Left renal pelvis (tissue), 4 donors: Measurements from ENCODE around the gene HUNK. TPM values are rescaled to one million over a fixed set of nuclear protein-coding genes. Genes with fewer than 3 reads are reported as not detected.
A peak's percentile ranks its signal among the peaks of the same experiment; 100 is the strongest.

Experiments used
- DNase-seq, 4 donors: peaks; one replicate each; pipeline ENCODE4 v3.0.0-alpha.2; 2013; ENCODE audit warnings: low read depth in 4 of 4, low spot score in 3 of 4
- polyA plus RNA-seq, 4 donors: library from polyadenylated mRNA; unstranded; fragments of 120-200 nt; gene quantifications; one replicate each; pipeline ENCODE4 v1.2.1, GENCODE V29; 2013; ENCODE audit not compliant: insufficient read length in 4 of 4

HUNK gene
- polyA plus RNA-seq, 4 donors: 12.9 to 20.3 (median 15.2) TPM

DNA sequence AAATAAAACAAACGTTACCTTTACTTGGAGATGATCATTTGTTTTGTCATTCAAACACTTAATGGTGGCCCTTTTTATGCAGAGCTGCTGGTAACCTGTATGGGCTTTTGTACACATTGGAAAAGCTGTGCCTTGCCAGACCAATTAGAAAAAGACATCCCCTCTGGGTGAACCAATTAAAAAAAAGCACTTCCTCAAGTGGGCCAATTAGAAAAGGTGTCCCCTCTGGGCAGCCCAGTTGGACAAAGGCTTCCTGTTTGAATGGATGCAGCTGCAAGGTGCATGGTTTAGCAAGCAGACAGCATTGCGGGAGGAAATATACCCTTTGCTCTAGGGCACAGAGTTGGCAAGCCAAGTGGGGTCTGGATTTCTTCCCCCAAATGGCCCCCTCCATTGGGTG, 21.6 kb downstream of the HUNK start:
- no peak for DNase-seq

DNA sequence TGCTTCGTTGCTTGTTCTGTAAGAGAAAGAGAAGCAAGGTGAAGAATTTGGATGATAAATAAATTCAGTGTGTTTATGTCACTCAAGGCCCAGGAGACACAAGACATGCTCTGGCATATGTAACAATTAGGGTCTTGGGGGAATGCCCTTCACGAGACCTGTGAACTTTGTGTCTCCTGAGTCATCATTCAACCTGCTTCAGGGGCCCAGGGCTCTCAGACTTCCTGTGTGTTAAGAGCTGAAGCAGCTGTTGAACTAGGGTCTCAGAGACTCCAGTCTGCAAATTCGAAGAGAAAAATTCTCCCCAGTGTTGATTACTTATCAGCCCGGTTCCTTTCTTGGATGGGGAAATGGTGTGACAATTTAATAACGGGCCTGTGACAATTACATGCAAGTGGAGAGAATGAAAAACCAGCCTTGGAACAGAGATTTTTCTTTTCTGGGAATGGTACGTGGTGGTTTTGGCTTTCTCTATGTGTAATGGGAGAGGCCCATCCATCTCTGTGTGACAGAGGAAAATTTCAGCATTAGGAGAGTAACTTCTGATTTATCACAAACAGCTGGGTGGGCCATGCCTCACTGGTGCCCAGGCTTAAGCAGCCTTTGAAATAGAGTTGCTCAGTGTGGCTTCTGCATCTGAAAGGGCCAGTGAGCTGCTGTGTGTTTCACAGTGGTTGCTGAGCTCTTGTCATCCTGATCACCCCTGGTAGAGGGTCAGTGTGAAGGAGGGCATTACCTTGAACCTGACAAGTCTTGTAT, 22.4 kb downstream of the HUNK start:
- no peak for DNase-seq

DNA sequence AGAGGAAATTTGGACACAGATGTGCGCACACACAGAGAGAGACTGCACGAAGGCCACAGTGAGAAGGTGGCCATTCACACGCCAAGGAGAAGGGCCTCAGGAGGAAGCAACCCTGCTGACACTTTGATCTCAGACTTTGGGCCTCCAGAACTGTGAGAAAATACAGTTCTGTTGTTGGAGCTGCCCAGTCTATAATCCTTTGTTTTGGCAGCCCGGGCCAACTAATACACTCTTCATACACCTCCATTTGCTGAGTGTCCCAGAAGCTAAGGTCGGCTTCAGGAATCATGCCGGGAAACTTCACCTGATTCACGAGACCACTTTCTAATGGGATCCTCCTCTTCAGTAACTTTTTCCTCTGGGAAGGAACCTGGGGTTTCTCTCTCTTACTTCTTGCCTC, 23.2 kb downstream of the HUNK start:
- DNase-seq: no peak

DNA sequence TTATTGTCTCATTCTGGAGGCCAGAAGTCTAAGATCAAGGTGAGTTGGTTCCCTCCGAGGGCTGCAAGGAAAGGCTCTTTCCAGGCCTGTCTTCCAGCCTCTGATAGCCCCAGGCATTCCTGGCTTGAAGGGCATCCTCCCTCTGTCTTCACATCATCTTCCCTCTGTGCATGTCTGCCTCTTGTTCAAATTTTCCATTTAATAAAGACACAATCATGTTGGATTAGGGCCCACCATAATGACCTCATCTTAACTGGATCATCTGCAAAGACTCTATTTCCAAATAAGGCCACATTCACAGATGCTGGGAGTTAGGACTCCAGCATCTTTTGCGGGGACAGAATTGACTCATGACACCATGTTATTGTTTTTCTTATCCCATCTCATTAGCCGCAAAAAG, 24.5 kb downstream of the HUNK start:
- no peak for DNase-seq

DNA sequence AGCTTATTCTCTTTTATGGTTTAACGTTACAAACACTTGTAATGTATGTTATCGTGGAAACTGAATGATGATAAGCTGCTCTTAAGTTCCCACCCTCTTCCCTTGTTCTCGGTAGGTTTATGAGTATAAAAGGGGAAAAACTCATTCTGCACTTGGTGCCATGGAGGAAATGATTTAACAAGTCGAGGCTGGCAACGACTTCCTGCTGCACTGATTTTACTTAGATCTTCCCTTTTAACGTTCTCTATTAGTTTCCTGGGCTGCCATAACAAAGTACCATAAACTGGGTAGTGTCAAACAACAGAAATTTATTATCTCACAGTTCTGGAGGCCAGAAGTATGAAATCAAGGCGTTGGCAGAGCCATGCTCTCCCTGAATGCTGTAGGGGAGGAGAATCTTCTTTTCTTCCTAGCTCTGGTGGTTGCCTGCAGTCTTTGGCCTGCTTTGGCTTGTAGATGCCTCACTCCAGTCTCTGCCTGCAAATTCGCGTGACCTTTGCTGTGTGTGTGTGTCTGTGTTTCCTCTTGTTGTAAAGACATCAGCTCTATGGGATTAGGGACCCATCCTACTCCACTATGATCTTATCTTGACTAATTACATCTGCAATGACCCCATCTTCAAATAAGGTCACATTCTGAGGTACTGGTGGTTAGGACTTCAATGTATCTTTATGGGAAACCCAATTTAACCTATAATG, 26.3 kb downstream of the HUNK start:
- DNase-seq: no peak

DNA sequence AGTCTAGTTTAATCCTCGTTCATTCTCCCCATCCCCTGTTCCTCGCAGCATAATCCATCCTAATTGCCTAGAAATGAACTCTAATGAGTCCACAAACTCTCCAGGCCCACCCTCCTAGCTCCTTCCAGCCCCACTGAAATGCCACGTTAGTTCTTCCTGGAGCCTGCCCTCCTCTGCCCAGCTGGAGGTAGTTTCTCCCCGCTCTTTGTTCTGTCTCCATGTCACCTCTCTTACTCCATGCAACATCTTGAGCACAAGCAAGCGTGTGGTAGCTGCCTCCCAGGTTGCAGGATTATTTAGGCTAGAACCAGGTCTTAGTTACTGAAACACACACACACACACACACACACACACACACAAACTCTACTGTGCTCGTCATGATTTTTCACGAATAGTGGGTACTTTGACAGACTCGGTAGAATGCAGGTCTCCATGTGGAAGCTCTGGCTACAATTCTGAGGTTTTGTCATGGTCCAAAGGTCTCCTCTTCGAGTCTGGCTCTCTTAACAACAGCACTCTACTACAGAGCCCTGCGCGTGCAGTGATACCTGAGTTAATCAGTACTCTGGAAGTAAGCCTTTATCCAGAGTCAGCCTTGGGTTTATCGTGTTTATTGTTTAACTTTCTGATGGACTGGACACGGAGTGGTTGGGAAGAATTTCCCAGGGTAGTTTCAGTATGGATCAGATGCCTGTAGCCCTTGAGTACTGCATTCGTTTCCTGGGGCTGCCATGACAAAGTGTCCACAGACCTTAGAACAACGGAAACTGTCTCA, 27.5 kb downstream of the HUNK start:
- peak in 1 of 4 donors; percentile 66 for DNase-seq

DNA sequence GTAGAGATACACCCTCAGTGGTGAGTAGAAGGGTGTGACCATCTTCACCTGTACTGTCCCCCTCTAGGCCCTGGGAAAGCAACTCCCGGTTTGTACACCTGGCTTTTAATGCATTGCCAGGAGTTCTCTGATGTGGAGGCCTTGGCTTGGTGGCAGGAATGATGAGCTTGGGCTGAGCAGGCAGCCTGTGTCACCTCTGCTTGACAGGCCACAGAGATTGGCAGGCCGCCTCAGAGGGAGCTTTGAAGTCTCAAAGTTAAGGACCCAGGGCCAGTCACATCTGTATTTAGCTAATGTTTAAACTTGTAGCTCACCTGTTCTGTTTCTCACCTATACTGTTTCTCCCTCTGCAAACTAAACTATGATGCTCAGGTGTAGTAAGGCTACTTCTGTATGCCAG, 28.5 kb downstream of the HUNK start:
- no peak for DNase-seq

DNA sequence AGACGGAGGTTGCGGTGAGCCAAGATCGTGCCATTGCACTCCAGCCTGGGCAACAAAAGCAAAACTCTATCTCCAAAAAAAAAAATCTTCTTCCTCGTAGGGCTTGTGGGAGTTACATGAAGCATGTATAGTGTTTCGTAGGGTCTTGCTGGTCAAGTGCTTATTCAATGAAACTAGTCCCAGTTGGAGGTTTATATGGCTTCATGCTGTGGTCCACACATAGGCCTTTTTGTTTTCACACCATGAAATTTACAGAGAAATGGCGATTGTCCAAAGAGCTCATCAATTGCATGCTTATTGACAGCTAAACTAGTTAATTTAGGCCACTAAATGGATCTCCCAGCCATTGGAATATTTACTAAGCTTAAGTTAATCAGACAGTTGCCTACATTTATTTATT, 29.6 kb downstream of the HUNK start:
- no peak for DNase-seq

DNA sequence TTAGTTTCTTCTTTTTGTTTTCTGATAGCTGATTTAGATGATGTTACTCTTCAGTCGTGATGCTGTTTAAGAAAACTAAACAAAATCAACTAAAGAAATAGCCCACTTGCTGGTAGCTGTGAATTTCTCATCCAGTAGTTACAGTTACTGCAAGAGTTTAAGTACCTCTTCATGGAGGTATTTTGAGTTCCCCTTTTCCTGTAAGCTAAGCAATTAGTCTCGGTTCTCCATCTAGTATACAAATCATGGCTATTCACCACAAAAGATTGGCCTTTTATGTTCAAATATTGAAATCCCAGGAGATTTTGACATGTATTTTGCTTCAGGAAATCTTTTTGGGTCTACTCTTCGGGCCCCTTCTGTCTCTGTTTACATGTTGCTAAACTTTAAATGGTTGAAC, 31.1 kb downstream of the HUNK start:
- no peak for DNase-seq

DNA sequence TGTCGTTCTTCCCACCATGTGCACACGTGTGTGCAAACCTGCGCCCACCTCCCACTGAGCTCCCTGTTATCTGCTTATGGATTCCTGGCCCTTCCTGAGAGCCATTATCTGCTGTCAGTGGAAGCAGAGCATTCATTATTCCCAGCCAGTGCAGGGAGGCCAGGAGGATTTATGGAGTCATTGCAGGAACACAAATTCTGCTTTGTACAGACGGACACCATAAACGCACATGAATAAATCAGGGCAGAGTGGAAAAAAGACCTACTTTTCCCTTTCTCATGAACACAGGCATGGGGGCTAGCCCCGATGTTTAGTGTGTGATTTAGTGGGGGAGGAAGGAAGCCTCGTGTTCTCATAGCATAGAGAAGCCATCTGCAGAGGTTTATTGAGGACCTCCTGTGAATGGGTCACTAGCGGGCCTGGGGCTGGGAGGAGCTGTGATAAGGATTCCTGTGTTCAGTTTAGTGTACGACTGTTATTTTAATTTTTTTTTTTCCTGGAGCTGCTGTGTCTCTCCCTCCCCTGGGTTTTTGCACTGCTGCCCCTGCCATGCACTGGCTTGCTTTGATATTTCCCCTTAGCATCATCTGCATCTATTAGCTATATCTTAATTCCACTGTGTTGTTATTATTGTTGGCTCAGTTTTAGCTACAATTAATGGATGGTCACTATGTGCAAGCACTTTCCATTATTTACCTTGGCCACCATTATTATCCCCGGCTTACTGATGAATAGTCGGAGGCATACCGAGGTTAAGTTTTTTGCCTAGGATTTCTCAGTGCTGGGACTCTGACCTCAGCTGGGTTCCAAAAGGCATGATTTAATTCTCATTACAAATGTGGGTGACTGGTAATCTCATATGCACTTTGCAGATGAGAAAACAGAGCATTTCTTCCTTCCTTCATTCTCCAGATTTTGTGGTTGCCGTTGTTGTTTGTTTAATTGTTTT, 33.0 kb downstream of the HUNK start:
- DNase-seq: peak in 1 of 4 donors; percentile 46

DNA sequence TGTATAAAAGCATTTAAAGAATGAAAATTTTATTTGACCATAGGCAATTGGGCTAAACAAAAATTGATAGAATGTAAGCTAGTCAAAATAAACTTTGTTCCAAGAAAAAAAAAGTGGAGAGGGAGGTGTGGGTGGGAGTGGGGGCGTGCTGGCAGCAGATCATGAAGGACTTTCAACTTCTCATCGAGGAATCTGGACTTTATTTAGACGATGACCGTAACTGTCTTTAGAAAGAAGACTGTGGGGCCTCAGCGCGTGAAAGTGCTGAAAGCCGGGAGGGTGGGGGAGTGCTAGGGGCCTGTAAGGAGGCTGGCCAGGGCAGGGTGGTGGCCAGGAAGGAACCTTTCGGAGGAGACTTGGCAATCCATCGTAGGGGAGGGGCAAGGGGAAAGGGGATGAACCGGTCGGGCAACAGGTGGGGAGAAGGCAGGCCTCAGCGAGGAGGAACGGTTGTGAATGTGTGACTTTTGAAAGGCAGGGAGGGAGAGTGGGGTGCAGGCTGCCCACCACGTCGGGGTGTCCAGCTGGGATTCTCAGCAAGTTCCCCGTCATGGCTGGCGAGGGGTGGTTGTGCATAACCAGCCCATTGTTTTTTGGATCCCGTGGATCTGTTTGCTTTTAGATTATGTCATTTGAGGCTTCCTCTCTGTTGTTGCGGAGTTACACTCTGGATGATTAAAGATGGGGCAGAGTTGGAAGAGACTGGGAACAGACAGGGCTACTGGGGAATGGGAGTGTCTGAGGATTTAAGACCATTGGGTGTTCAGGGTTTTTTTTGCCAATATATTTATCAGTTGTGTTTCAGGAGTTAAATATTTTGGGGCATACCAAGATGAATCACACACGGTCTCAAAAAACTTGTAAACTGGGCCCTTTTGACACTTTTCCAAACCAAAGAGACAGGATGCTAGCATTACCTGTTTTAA, 35.5 kb downstream of the HUNK start:
- DNase-seq: no peak

DNA sequence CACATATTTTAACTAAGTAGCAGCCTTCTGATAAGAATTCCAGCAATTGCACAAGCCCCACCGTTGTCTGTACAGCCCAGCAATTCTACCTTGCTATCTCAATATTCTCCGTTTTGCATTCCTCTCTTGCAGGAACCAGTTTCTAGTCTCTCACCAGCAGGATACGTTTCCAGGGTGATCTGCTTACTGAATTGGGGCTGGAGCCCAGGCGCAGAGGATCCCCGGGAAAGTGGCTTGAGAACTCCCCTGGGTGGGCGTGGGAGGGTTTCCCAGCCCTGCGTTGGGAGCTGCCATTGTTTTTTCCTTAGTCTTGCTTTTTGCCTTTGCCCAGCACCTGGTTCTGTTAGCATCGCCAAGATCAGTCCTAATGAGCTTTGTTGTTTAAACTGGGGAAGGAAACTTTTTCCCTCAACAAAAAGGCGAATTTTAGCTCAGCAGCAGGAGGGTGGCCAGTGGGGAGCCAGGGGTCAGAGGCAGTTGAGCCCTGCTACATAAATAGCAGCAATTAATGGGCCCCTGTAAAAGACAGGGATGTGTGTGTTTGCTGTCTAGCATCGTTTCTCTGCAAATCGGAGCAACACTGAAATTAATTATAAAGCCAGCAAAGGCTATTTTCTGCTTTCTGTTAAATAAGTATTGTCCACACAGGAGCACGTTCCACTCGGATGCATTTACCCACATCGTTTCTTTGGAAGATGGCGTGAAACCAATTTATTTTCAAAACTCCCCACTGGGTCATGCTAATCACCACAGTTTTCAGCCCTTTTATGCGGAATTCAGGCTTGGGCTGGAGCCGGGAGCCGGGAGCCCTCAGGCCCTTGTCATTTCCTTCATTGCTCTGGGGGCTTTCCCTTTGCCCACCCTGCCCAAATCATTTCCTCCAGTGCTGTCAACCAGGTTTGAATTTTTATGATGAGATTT, 36.6 kb downstream of the HUNK start:
- no peak for DNase-seq

DNA sequence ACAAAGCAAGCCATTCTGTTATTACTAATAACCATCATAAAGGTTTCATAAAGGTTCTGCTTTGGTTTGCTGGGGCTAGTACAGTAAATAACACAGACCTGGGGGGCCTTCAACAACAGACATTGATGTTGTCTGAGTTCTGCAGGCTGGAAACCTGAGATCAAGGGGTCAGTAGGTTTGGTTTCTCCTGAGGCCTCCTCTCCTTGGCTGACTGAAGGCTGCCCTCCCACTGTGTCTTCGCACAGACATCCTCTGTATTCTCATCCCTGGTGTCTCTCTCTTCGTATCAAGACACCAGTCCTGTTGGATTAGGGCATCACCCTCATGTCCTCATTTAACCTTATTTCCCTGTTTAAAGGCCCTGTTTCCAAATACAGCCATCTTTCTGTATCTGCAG, 37.3 kb downstream of the HUNK start:
- DNase-seq: no peak

DNA sequence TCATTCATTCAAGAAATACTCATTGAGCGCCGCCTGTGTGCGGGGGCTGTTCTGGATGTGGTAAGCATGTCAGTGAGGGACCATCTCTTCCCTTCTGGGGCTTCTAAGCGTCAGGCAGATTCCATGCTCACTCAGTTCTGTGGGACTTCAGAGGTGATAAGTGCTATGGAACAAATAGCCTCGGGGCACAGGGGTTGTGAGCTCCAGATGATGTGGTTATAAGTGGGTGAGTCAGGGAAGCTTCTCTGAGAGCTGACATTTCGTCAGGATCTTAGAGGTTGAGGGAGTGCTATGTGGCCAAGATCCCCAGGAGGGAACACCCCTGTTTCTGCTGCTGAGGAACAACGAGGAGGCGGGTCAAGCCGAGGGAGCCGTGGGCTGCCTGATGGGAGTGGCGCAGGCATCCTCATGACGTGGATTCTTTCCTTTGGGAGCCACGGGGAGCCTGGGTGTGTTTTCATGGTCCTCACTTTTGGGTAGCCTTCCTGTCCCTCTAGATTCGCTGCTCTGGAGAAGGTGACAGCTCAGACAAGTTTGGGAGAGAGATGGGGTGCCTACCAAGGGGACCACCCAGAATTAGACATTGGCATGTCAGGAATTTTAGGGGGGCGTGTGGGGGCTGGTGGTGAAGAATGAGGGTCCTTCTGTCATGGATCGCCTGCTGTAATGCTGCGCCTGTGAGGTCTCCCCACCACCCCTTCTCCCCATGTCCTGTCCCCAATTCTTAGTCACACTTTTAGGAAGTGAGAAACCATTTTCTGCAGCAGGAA, 38.5 kb downstream of the HUNK start:
- DNase-seq: no peak

DNA sequence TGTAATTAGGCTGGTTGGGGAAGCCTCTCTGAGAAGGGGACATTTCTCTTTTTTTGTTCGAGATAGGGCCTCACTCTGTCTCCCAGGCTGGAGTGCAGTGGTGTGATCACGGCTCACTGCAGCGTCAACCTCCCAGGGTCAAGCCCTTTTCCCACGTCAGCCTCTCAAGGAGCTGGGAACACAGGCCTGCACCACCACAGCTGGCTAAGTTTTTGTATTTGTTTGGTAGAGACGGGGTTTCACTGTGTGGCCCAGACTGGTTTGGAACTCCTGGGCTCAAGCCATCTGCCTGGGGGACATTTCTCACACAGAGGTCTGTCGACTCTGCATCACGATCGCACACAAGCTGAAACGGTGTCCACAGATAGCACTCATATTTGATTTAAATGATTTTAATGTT, 39.7 kb downstream of the HUNK start:
- DNase-seq: no peak

DNA sequence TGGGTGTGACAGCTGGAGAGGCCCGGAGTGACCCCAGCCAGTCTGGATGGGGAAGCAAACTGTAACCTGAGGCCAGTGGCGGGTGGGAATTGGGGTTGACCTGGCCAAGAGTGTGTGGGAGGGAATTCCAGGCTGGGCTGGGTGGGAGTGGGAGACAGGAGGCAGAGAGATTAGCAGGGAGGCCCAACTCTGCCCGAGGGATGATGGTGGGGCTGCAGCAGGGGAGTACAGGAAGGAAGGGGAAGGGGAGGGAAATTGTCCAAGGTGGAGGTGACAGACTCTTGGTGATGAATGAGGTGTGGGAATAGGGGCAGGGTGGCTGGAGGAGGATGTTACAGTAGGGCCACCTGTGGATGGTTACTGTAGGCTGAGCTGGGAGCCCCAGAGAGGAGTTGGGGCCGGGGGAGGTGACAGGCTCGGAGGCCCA, 40.4 kb downstream of the HUNK start:
- no peak for DNase-seq

DNA sequence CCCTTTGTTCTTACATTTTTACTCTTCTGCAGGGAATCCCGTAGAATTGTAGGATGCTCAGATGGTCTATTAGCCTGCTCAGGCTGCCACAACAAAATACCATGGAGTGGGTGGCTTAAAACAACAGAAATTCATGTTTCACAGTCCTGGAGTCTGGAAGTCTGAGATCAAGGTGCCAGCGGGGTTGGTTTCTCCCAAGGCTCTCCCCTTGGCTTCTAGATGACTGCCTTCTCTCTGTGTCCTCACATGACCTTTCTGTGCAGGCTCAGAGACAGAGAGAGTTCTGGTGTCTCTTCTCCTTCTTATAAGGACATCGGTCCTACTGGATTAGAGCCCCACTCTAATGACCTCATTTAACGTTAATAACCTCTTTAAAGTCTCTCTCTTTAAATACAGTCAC, 41.7 kb downstream of the HUNK start:
- no peak for DNase-seq

DNA sequence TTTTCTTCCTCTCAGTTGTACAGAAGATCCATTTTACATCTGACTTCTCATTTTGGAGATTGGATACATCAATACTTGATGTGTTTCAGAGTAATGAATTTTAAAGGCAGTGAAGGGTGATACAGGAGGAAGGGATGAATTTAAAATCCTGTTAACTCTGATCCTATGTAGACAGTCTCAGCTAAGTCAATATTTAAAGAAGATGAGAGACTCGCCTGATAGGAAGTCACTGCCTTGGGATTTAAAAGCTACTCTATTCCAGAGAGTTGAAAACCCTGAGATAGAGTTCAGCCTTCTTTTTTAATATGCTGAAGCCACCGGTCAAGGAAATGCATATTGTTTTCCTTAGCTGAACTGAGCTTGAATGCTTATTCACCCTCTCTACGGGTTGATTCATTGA, 42.7 kb downstream of the HUNK start:
- no peak for DNase-seq
